A172 (cell line): ENCODE measurements around the gene CCL20. TPM values are rescaled to one million over a fixed set of nuclear protein-coding genes. Genes with fewer than 3 reads are reported as not detected.

ENCODE experiments used
- total RNA-seq: library from RNA; depleted of rRNA; stranded (reverse); fragments of >200 nt; shearing (Covaris generic); gene quantifications from 2 replicates; pipeline ENCODE4 v1.2.3, GENCODE V29; 2014; rRNA removed

CCL20 gene
- total RNA-seq, 1 experiment from 2014 or later, result not detected

Other genes with a start within 250 kb of the CCL20 start
- not detected in 2 replicates for gene SCYGR2, start 214.9 kb upstream of the CCL20 start, total RNA-seq
- not detected in 2 replicates for gene SCYGR3, start 199.0 kb upstream of the CCL20 start, total RNA-seq
- gene SCYGR4, start 196.3 kb upstream of the CCL20 start, total RNA-seq, result not detected in 2 replicates
- gene SCYGR5, start 147.0 kb upstream of the CCL20 start, total RNA-seq, result not detected in 2 replicates
- gene SLC19A3, start 95.8 kb upstream of the CCL20 start, total RNA-seq, result 0.07 and 0.10 TPM in 2 replicates
- gene SCYGR6, start 89.1 kb upstream of the CCL20 start, total RNA-seq, result not detected in 2 replicates
- not detected in 2 replicates for gene SCYGR7, start 85.5 kb upstream of the CCL20 start, total RNA-seq
- gene SCYGR8, start 67.9 kb upstream of the CCL20 start, total RNA-seq, result not detected in 2 replicates
- 1.7 and 2.0 TPM in 2 replicates for gene DAW1, start 57.8 kb downstream of the CCL20 start, total RNA-seq